HEK293 (cell line): ENCODE results near the gene NTMT1.
A peak's percentile ranks its signal among the peaks of the same experiment; 100 is the strongest.

Experiments
- ELK4 ChIP-seq: IDR thresholded peaks from 2 replicates; pipeline ENCODE4 v1.6.1; 2011; ENCODE audit warnings: mild to moderate bottlenecking, low read depth, low read length, borderline replicate concordance
- KLF1 ChIP-seq: fragments of 450-650 bp; formaldehyde crosslinking; IDR thresholded peaks from 2 replicates; pipeline ENCODE4 v1.5.1; 2016; ENCODE audit warnings: missing biosample characterization, missing genetic modification characterization
- KLF17 ChIP-seq: fragments of 450-650 bp; formaldehyde crosslinking; IDR thresholded peaks from 2 replicates; pipeline ENCODE4 v1.5.1; 2016; ENCODE audit warnings: missing biosample characterization, missing genetic modification characterization
- SETDB1 ChIP-seq: IDR thresholded peaks from one replicate; pipeline ENCODE4 v1.6.1; 2017; ENCODE audit warnings: mild to moderate bottlenecking, low read length, moderate library complexity, mixed read lengths; ENCODE audit not compliant: insufficient read length
- WT1 ChIP-seq: fragments of 450-650 bp; formaldehyde crosslinking; IDR thresholded peaks from 2 replicates; pipeline ENCODE4 v1.5.1; 2016; ENCODE audit warnings: missing biosample characterization, missing genetic modification characterization
- ZBTB26 ChIP-seq: fragments of 450-650 bp; formaldehyde crosslinking; optimal IDR thresholded peaks from 2 replicates; pipeline ENCODE3; 2016; ENCODE audit warnings: missing biosample characterization, mild to moderate bottlenecking, missing genetic modification characterization
- ZBTB6 ChIP-seq: fragments of 450-650 bp; formaldehyde crosslinking; IDR thresholded peaks from 2 replicates; pipeline ENCODE4 v1.5.1; 2017; ENCODE audit warnings: missing biosample characterization, missing genetic modification characterization
- ZBTB8A ChIP-seq: fragments of 450-650 bp; formaldehyde crosslinking; IDR thresholded peaks from 2 replicates; pipeline ENCODE4 v1.5.1; 2016; ENCODE audit warnings: missing biosample characterization, missing genetic modification characterization
- ZEB2 ChIP-seq: fragments of 450-650 bp; formaldehyde crosslinking; IDR thresholded peaks from 2 replicates; pipeline ENCODE4 v1.5.1; 2016; ENCODE audit warnings: missing biosample characterization, missing genetic modification characterization
- ZFHX2 ChIP-seq: fragments of 450-650 bp; formaldehyde crosslinking; conservative IDR thresholded peaks from 2 replicates; pipeline ENCODE4 v1.5.1; 2016; ENCODE audit warnings: missing biosample characterization, missing genetic modification characterization
- ZNF121 ChIP-seq: fragments of 450-650 bp; formaldehyde crosslinking; IDR thresholded peaks from 2 replicates; pipeline ENCODE4 v1.5.1; 2016; ENCODE audit warnings: missing biosample characterization, missing genetic modification characterization
- ZNF133 ChIP-seq: fragments of 450-650 bp; formaldehyde crosslinking; IDR thresholded peaks from 2 replicates; pipeline ENCODE4 v1.5.1; 2016; ENCODE audit warnings: missing biosample characterization, missing genetic modification characterization
- ZNF157 ChIP-seq: fragments of 450-650 bp; formaldehyde crosslinking; IDR thresholded peaks from 2 replicates; pipeline ENCODE4 v1.5.1; 2016; ENCODE audit warnings: missing biosample characterization, missing genetic modification characterization
- ZNF174 ChIP-seq: fragments of 450-650 bp; formaldehyde crosslinking; IDR thresholded peaks from 2 replicates; pipeline ENCODE4 v1.5.0; 2017; ENCODE audit warnings: missing biosample characterization, mild to moderate bottlenecking, missing genetic modification characterization
- ZNF23 ChIP-seq: fragments of 450-650 bp; formaldehyde crosslinking; IDR thresholded peaks from 2 replicates; pipeline ENCODE4 v1.5.1; 2016; ENCODE audit warnings: missing biosample characterization, missing genetic modification characterization, borderline replicate concordance
- ZNF280C ChIP-seq: fragments of 450-650 bp; formaldehyde crosslinking; IDR thresholded peaks from 2 replicates; pipeline ENCODE4 v1.5.1; 2016; ENCODE audit warnings: missing biosample characterization, missing genetic modification characterization
- ZNF280D ChIP-seq: fragments of 450-650 bp; formaldehyde crosslinking; IDR thresholded peaks from 2 replicates; pipeline ENCODE4 v1.5.1; 2016; ENCODE audit warnings: missing biosample characterization, missing genetic modification characterization
- ZNF341 ChIP-seq: fragments of 450-650 bp; formaldehyde crosslinking; IDR thresholded peaks from 2 replicates; pipeline ENCODE4; 2016; ENCODE audit warnings: low read depth, missing biosample characterization, missing genetic modification characterization
- ZNF366 ChIP-seq: fragments of 450-650 bp; formaldehyde crosslinking; conservative IDR thresholded peaks from 2 replicates; pipeline ENCODE4 v1.5.1; 2016; ENCODE audit warnings: missing biosample characterization, missing genetic modification characterization
- ZNF473 ChIP-seq: fragments of 450-650 bp; formaldehyde crosslinking; IDR thresholded peaks from 2 replicates; pipeline ENCODE4 v1.5.1; 2017; ENCODE audit warnings: missing biosample characterization, missing genetic modification characterization
- ZNF544 ChIP-seq: fragments of 450-650 bp; formaldehyde crosslinking; IDR thresholded peaks from 2 replicates; pipeline ENCODE4 v1.5.0; 2017; ENCODE audit warnings: missing biosample characterization, missing genetic modification characterization
- ZNF555 ChIP-seq: fragments of 450-650 bp; formaldehyde crosslinking; conservative IDR thresholded peaks from 2 replicates; pipeline ENCODE4 v1.5.1; 2017; ENCODE audit warnings: missing biosample characterization, mild to moderate bottlenecking, missing genetic modification characterization, inconsistent platforms
- ZNF623 ChIP-seq: fragments of 450-650 bp; formaldehyde crosslinking; IDR thresholded peaks from 2 replicates; pipeline ENCODE4 v1.5.1; 2016; ENCODE audit warnings: missing biosample characterization, missing genetic modification characterization
- ZNF639 ChIP-seq: fragments of 450-650 bp; formaldehyde crosslinking; IDR thresholded peaks from 2 replicates; pipeline ENCODE4 v1.5.1; 2016; ENCODE audit warnings: missing biosample characterization, missing genetic modification characterization
- ZNF677 ChIP-seq: fragments of 450-650 bp; IDR thresholded peaks from 2 replicates; pipeline ENCODE4 v1.5.0; 2018; ENCODE audit warnings: missing biosample characterization, mild to moderate bottlenecking, missing genetic modification characterization, moderate library complexity
- ZNF701 ChIP-seq: fragments of 450-650 bp; formaldehyde crosslinking; IDR thresholded peaks from 2 replicates; pipeline ENCODE4 v1.5.1; 2016; ENCODE audit warnings: missing biosample characterization, missing genetic modification characterization
- ZSCAN30 ChIP-seq: fragments of 450-650 bp; IDR thresholded peaks from 2 replicates; pipeline ENCODE4 v1.5.1; 2018; ENCODE audit warnings: missing biosample characterization, mild to moderate bottlenecking, missing genetic modification characterization, moderate library complexity
- ZSCAN5A ChIP-seq: fragments of 450-650 bp; formaldehyde crosslinking; IDR thresholded peaks from 2 replicates; pipeline ENCODE4 v1.5.1; 2016; ENCODE audit warnings: missing biosample characterization, missing genetic modification characterization

The NTMT1 gene

GRCh38 chr9:129626079-129626624 lies at the start of gene NTMT1 (continued):
- peak; percentile 99 for TF ChIP-seq ZBTB26 (tag by site-specific recombination)
- peak; percentile 48; the same call in 1 of the 2 replicates for TF ChIP-seq WT1 (tag by site-specific recombination)
- TF ChIP-seq ZNF473 = no peak
- TF ChIP-seq KLF1 (tag by site-specific recombination) = no peak
- peak; percentile 51 for TF ChIP-seq ZBTB8A (tag by site-specific recombination)
- TF ChIP-seq ZNF701 (tag by site-specific recombination) = no peak
- TF ChIP-seq ZNF280C (tag by site-specific recombination) = no peak
- peak; percentile 57; the same call in 1 of the 2 replicates for TF ChIP-seq ZSCAN30 (tag by site-specific recombination)
- 0 out of 2 replicates have a peak, but pooled peaks have one; percentile 7 for TF ChIP-seq ZNF623 (tag by site-specific recombination)
- peak; percentile 90 for TF ChIP-seq KLF17 (tag by site-specific recombination)
- TF ChIP-seq ZNF121 (tag by site-specific recombination) = no peak
- no peak for TF ChIP-seq ZNF544 (tag by site-specific recombination)
- no peak for TF ChIP-seq ZNF555
- no peak for TF ChIP-seq SETDB1
- no peak for TF ChIP-seq ZNF677
- no peak for TF ChIP-seq ZBTB6 (tag by site-specific recombination)
- peak; percentile 74; the same call in 1 of the 2 replicates for TF ChIP-seq ZEB2 (tag by site-specific recombination)
- no peak for TF ChIP-seq ZNF133
- TF ChIP-seq ZNF341 (tag by site-specific recombination) = no peak
- no peak for TF ChIP-seq ZFHX2 (tag by site-specific recombination)
- no peak for TF ChIP-seq ZNF280D (tag by site-specific recombination)
- TF ChIP-seq ELK4 = no peak
- 0 out of 2 replicates have a peak, but pooled peaks have one; percentile 62 for TF ChIP-seq ZNF639 (tag by site-specific recombination)
- 0 out of 2 replicates have a peak, but pooled peaks have one; percentile 45 for TF ChIP-seq ZNF366 (tag by site-specific recombination)
- TF ChIP-seq ZSCAN5A (tag by site-specific recombination) = 0 out of 2 replicates have a peak, but pooled peaks have one; percentile 38
- TF ChIP-seq ZNF174 (tag by site-specific recombination) = no peak
- no peak for TF ChIP-seq ZNF23
- no peak for TF ChIP-seq ZNF157 (tag by site-specific recombination)
